Measurements from ENCODE around the gene P2RY14.
"Not testable (repeated sequence)": the region's sequence is repeated elsewhere in the genome, so short reads cannot be mapped to it uniquely, and the experiment has no call there.

P2RY14 gene

GRCh38 chr3:151192545-151192944 lies 85.8 kb downstream of the P2RY14 start:
- no peak overlapping the region for H3K4me3 ChIP-seq (ENCODE audit: low read depth, low read length)

DNA sequence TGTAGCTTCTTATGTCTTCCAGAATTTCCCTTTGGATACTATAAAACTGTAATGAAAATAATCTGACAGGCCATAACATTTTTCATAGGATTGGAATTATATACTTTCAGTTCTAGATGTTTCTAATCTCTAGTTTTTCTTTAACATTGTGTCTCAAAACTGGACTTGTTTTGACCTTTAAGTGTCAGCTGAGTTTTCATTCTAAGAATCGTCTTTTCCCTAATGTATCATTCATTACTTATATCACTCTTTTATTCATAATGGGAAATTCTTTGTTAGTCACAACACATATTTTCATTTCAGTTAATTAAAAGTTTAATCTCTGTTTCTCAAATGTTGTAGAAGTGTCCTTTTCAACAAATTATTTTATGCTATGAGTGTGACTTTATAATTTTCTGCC lies 87.2 kb downstream of the P2RY14 start:
- H3K4me3 ChIP-seq (ENCODE audit: low read depth, low read length): no peak overlapping the region

DNA sequence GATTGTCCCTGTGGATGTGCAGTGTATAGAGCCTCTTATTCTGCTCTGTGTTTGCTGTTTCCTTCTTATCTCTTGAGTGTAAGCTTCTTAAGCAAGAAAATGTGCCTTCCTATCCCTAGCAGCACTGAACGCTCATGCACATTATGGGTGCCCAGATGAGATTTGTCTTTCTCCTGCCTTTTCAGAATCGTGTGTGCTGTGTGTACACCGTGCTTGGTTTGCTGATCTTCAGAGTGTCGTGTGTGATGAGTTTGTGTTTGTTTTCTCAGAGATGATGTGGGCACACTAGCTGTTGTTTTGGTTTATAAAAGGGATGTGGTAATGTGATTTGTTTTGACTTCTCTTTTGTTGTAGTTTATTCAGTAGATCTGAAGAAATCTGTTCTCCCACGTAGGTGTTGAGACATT lies 95.1 kb downstream of the P2RY14 start:
- no peak overlapping the region for H3K4me3 ChIP-seq (ENCODE audit: low read depth, low read length)

DNA sequence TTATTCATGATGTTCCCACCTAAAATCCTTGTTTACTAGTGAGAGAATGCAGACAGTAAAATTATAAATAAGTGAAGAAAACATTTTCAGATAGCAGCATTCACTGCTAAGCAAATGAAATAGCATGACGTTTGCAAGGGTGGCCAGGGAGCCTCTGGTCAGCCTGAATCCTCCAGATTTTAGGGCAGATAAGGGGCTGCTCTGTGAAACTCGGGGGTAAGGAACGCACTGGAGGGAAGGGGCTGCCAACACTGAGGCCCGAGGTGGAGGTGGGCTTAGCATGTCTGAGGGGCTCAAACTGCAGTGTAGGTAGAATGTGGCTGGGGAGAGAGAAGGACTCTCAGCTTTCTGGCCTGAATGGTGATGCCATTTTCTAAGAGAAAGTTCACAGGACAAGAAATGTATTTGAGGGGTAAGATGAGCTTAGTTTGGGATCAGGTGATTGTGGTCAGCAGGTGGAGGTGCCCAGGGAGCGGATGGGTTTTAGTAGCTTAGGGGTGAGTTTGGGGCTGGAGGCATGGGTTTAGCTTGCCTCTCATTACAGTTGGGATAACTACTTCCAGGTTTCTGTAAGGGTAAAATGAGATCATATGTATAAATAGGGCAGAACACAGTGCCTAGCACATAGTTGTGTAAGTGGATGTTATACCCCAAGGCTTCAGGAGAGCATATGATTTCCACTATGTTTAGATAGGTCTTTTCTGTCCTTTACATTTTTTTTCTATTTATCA lies 95.8 kb downstream of the P2RY14 start:
- no peak overlapping the region for H3K4me3 ChIP-seq (ENCODE audit: low read depth, low read length)

GRCh38 chr3:151178208-151178845 lies 100.0 kb downstream of the P2RY14 start:
- H3K4me3 ChIP-seq (ENCODE audit: low read depth, low read length): no peak overlapping the region

DNA sequence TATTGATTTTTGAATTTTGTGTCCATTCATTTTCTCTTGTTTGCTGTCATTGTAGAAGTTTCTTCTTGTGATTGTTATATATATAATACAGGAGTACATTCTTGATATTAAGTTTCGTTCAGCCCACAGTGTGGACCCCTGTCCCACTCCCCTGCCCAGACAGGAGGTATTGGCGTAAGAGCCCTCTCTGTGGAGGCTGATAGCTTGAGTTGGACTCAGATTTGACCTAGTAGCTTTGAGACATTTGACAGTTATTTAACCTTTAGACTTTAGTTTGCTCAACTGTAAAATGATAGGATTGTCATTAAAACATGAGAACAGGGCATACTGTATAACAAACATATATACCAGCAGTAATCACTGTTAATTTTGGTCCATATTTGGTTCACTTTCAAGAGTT lies 102.4 kb downstream of the P2RY14 start:
- no peak overlapping the region for H3K4me3 ChIP-seq (ENCODE audit: low read depth, low read length)

DNA sequence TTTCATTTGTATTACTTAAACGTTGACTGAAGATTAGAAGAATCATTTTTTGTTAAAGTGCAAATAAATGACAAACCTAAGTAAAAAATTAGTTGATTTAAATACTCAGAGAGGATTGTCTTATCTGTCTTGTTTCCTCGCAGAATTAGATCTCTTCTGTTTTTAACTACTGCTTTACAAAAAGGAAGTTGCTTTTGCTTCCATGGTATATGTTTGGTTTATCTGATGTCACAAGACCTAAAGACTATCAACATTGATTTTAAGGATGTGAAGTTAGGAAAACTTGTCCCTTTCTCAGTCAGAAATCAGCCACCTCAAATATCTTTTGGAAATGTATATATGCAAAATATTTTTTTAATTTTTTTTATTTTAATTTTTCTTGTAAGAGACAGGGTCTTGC lies 104.0 kb downstream of the P2RY14 start:
- no peak overlapping the region for H3K4me3 ChIP-seq (ENCODE audit: low read depth, low read length)

GRCh38 chr3:151171145-151171757 lies 107.1 kb downstream of the P2RY14 start:
- H3K4me3 ChIP-seq (ENCODE audit: low read depth, low read length): no peak overlapping the region

DNA sequence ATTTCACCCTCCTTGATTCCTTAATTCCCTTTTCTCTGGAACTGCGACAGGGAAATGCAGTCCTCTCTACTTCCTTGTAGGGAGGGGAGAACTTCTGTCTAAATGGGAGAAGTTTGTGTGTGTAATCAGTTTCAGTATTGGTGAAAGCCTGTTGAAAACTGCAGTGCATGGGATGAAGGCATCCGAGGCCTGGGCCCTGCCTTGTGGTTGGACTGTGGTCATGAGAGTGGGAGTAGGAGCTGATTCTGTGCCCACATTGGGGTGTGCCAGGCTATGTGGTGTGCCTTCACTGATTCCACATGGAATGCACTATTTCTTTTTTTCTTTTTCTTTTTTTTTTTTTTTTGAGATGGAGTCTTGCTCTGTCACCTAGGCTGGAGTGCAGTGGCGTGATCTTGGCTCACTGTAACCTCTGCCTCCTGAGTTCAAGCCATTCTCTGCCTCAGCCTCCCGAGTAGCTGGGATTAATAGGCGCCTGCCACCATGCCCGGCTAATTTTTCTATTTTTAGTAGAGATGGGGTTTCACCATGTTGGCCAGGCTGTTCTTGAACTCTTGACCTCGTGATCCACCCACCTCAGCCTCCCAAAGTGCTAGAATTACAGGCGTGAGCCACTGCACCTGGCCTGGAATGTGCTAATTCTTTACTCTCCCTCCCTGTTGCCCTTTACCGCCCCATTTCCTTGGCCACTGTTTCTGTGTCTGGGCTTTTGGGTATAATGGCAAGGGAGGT lies 108.2 kb downstream of the P2RY14 start:
- not testable (repeated sequence) for H3K4me3 ChIP-seq (ENCODE audit: low read depth, low read length)

DNA sequence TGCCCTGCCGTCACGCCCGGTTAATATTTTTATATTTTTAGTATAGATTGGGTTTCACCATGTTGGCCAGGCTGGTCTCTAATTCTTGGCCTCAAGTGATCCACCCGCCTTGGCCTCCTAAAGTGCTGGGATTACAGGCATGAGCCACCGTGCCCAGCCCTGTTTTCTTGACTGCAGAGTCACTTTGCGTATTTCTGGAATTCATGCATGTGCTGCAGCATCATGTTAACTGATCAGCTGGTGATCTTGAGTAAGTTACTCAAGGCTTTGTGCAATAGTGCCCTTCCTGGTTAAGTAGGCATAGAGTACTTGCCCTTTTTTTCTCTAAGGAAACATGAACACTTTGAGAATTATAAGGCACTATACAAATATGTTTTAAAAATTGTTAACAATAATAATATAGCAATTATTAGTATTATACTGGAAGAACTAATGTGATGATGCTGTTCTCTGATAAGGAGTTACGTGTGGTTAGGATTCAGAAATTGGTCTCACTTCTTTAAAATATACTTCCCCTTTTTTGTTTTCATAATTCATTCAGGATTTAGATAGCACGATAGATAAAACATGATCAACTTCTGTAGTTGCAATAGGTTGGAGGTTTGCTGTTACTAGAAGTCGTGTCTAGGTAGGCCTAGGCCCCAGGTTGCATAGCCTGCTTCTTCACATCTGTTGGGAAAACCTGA lies 108.9 kb downstream of the P2RY14 start:
- no peak overlapping the region for H3K4me3 ChIP-seq (ENCODE audit: low read depth, low read length)

DNA sequence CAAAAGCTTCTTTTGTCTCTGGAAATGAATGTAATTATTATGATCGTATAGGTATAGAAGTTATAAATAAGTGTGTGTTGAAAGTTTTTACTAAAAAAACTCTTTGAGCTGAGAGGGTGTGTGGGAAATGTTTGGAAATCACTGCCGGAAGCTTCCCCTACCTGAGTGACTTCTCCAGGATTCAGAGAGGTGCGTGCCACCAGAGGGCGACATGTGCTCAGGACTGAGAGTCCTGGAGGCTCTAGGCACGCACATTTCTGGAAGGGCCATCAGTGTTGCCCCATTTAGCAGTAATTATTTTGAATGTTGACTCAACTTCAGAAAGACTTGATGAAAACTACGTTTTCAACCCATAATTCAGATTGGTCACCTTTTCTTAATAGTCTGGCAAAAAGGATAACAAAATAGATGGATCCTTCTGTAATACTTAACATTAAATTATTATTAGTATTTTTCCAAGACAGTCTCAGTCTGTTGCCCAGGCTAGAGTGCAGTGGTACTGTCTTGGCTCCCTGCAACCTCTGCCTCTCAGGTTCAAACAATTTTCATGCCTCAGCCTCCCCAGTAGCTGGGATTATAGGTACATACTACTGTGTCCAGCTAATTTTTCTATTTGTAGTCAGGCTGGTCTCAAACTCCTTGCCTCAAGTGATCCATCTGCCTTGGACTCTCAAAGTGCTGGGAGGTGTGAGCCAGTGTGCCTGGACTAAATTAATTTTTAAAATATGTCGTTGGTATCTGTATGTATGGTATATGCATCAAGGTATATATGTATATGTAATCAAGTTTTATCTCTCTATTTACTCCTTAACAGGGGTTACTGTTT lies 109.9 kb downstream of the P2RY14 start:
- H3K4me3 ChIP-seq (ENCODE audit: low read depth, low read length): no peak overlapping the region

DNA sequence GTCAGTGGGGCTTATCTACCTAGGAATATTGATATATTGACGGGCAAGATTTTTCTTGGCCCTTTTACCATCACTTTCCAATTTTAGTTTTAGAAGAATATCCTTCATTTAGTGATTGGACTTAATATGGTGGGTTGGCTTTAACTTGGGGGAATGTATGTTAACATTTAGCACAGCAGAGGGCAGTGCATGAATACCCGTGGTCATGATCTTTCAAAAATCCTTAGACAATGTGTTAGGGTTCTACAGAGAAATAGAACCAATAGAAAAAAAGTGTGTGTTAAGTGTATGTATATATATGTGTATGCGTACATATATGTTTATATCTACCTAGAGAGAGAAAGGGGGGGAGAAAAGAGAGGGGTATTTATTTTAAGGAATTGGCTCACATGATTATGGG lies 112.2 kb downstream of the P2RY14 start:
- no peak overlapping the region for H3K4me3 ChIP-seq (ENCODE audit: low read depth, low read length)

GRCh38 chr3:151165226-151165625 lies 113.1 kb downstream of the P2RY14 start:
- H3K4me3 ChIP-seq (ENCODE audit: low read depth, low read length): no peak overlapping the region
